SK-N-MC (cell line): ENCODE data around the gene TEX44.

Source experiments
- EZH2 ChIP-seq: fragments of 200-600 bp; sonication (generic); IDR thresholded peaks from one replicate; pipeline ENCODE4 v1.6.1; 2017; ENCODE audit warnings: antibody characterized with exemption
- FOXP2 ChIP-seq: optimal IDR thresholded peaks from 2 replicates; pipeline ENCODE3; 2011; ENCODE audit warnings: mild to moderate bottlenecking, moderate library complexity; ENCODE audit not compliant: insufficient read depth; ENCODE audit errors: extremely low read length, control extremely low read depth
- POLR2AphosphoS5 ChIP-seq: IDR thresholded peaks from 2 replicates; pipeline ENCODE4 v1.6.1; 2012; ENCODE audit warnings: mild to moderate bottlenecking, low read depth, low read length, borderline replicate concordance

DNA sequence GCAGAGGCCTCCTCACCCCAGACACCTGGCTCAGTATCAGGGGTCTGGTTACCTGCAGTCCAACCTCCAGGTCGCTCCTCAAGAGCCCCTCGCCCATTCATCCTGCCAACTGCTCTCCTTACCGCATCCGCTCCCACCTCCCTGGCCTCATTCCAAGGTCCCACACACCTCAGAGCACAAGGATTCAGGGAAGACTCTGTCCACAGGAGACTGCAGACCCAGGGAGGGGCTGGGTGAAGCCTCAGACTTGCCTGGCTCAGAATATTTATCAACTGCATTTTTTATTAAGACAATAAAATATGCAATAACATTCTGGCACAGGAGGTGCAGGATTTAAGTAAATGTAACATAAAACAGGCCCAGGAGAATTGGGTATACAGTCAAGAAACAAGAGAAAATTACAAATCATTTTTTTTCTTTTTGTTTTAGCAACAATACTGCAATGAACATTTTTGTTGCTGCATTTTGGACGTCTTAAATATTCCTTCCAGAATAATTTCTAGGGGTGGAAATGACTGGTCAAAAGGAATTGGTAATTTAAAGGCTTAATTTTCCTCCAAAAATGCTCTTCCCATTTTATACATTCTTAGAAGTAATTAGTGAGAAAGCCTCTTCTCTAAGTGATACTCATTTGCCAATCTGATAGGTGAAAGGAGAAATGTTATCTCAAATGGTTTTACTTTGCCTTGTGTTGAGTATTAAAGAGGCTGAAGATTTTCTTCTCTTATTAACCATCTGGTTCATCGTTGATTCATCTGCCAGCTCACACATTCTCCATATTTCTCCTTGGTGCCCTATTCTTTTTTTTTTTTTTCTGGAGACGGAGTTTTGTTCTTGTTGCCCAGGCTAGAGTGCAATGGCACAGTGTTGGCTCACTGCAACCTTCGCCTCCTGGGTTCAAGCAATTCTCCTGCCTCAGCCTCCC lies 42.5 kb downstream of the TEX44 start:
- TF ChIP-seq EZH2 (no peak), POLR2AphosphoS5 (no peak), FOXP2 (no peak)
